ENCODE data around the gene FAM200A.

Gene FAM200A

DNA sequence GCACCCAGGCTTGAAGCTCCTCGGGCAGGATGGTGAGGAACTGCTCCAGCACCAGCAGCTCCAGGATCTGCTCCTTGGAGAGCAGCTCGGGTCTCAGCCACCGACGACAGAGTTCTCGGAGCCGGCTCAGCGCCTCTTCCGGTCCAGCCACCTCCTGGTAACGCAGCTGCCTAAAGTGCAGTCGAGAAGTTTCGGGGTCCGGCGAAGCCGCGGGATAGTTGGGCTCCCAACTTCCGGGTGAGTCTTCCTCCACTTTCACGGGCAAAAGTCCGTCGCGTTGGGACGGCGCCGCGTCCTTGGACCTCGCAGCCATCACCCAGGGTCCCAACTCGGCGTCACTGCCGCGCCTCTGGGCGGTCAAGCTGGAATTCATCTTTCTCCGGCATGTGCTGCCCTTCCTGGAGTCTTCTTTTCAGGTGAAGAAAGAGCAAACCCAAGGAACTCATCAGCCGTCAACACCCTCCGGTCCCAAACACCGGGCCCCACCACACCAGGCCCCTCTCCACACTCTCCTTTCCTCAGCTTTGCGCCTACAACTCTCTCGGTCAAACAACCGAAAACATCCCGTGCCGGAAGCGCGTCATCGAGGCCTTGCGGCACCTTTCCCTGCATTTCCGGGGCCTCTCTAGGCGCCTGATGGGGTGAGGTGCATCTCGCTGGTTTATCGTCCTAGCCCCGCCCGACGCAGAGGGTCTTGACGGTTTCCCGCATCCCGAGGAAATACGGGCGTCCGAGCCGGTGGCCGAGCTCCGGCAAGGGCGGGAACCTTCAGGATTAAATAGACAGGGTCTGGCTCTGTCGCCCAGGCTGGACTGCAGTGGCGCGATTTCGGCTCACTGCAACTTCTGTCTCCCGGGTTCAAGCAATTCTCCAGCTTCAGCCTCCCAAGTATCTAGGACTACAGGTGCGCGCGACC is 51.9 kb downstream of the FAM200A start, which contains the start of gene ZNF394:
Gene ZNF394 (minus strand): TSS at position 561 of the 916 bp plus-strand sequence. CDS start 188 bp downstream, at position 373.
- peak; percentile 89 for DNase-seq

DNA sequence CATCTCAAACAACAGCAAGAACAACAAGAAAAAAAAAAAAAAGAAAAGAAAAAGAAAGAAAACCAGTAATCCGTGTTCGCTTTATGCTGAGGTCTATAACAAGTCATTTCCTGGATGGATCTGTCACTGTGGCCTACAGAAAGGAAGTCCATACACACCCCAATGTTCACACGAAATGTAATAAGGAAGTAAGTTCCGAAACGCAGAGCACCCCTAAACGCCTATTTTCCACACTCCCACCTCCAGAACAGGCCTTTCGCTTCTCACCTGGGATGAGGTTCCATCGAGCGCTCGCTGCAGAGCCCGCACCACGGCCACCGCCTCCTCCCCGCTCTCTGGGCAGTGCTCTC is 52.6 kb downstream of the FAM200A start:
- DNase-seq: no peak

DNA sequence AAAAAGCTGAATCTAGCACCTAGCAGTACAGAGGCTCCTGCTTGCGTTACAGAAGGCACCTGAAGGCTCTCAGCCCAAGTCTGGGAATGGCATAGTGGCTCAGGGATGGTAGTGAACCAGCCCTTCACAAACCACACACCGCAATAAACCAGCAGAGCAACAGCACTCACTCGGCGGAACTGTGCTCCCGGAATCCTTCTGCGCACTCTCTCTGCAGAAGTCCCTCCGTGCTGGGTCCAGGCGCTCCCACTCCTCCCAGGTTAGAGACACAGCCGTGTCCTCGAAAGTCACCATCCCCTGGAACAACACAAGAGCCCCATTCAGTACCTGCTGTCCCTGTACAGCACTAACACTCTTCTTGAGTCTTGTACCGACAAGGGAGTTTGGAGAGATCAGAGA is 53.4 kb downstream of the FAM200A start:
- no peak for DNase-seq

GRCh38 chr7:99497766-99498545 is 54.0 kb downstream of the FAM200A start:
- no peak for DNase-seq

Data from stimulated activated CD4-positive, alpha-beta T cell treated with anti-CD3 and anti-CD28 coated beads, Interleukin-4, amount 100 ng/mL, for 1 hour (primary cell).